HG03064 (cell line): ENCODE measurements around the gene ALB.

ENCODE experiments used
- ATAC-seq: cut with Tn5 transposase; IDR thresholded peaks from one replicate; pipeline ENCODE4 v1.9.1; 2021; ENCODE audit warnings: low read depth; ENCODE audit not compliant: unreplicated experiment

ALB gene

DNA sequence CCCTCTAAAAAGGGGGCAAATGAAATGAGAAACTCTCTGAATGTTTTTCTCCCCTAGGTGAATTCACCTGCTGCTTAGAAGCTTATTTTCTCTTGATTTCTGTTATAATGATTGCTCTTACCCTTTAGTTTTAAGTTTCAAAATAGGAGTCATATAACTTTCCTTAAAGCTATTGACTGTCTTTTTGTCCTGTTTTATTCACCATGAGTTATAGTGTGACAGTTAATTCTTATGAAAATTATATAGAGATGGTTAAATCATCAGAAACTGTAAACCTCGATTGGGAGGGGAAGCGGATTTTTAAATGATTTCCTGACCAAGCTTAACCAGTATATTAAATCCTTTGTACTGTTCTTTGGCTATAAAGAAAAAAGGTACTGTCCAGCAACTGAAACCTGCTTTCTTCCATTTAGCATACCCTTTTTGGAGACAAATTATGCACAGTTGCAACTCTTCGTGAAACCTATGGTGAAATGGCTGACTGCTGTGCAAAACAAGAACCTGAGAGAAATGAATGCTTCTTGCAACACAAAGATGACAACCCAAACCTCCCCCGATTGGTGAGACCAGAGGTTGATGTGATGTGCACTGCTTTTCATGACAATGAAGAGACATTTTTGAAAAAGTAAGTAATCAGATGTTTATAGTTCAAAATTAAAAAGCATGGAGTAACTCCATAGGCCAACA lies 4.2 kb downstream of the ALB start:
- ATAC-seq, result no peak

DNA sequence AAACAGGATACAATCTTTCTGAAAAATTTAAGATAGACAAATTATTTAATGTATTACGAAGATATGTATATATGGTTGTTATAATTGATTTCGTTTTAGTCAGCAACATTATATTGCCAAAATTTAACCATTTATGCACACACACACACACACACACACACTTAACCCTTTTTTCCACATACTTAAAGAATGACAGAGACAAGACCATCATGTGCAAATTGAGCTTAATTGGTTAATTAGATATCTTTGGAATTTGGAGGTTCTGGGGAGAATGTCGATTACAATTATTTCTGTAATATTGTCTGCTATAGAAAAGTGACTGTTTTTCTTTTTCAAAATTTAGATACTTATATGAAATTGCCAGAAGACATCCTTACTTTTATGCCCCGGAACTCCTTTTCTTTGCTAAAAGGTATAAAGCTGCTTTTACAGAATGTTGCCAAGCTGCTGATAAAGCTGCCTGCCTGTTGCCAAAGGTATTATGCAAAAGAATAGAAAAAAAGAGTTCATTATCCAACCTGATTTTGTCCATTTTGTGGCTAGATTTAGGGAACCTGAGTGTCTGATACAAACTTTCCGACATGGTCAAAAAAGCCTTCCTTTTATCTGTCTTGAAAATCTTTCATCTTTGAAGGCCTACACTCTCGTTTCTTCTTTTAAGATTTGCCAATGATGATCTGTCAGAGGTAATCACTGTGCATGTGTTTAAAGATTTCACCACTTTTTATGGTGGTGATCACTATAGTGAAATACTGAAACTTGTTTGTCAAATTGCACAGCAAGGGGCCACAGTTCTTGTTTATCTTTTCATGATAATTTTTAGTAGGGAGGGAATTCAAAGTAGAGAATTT lies 5.2 kb downstream of the ALB start:
- no peak for ATAC-seq

DNA sequence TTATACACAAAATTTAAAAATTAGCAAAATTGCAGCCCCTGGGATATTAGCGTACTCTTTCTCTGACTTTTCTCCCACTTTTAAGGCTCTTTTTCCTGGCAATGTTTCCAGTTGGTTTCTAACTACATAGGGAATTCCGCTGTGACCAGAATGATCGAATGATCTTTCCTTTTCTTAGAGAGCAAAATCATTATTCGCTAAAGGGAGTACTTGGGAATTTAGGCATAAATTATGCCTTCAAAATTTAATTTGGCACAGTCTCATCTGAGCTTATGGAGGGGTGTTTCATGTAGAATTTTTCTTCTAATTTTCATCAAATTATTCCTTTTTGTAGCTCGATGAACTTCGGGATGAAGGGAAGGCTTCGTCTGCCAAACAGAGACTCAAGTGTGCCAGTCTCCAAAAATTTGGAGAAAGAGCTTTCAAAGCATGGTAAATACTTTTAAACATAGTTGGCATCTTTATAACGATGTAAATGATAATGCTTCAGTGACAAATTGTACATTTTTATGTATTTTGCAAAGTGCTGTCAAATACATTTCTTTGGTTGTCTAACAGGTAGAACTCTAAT lies 6.0 kb downstream of the ALB start:
- ATAC-seq, result no peak

DNA sequence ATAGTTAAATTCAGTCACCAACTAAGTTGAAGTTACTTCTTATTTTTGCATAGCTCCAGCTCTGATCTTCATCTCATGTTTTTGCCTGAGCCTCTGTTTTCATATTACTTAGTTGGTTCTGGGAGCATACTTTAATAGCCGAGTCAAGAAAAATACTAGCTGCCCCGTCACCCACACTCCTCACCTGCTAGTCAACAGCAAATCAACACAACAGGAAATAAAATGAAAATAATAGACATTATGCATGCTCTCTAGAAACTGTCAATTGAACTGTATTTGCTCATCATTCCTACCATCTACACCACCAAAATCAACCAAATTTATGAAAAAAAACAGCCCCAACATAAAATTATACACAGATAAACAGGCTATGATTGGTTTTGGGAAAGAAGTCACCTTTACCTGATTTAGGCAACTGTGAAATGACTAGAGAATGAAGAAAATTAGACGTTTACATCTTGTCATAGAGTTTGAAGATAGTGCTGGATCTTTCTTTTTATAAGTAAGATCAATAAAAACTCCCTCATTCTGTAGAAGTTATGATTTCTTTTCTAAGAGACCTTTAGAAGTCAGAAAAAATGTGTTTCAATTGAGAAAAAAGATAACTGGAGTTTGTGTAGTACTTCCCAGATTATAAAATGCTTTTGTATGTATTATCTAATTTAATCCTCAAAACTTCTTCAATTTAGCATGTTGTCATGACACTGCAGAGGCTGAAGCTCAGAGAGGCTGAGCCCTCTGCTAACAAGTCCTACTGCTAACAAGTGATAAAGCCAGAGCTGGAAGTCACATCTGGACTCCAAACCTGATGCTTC lies 7.0 kb downstream of the ALB start:
- ATAC-seq, result no peak

DNA sequence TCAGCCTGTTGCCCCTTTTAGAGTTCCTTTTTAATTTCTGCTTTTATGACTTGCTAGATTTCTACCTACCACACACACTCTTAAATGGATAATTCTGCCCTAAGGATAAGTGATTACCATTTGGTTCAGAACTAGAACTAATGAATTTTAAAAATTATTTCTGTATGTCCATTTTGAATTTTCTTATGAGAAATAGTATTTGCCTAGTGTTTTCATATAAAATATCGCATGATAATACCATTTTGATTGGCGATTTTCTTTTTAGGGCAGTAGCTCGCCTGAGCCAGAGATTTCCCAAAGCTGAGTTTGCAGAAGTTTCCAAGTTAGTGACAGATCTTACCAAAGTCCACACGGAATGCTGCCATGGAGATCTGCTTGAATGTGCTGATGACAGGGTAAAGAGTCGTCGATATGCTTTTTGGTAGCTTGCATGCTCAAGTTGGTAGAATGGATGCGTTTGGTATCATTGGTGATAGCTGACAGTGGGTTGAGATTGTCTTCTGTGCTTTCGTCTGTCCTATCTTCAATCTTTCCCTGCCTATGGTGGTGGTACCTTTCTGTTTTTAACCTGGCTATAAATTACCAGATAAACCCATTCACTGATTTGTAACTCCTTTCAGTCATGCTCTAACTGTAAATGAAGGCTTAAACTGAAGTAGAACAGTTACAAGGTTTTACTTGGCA lies 7.8 kb downstream of the ALB start:
- no peak for ATAC-seq

DNA sequence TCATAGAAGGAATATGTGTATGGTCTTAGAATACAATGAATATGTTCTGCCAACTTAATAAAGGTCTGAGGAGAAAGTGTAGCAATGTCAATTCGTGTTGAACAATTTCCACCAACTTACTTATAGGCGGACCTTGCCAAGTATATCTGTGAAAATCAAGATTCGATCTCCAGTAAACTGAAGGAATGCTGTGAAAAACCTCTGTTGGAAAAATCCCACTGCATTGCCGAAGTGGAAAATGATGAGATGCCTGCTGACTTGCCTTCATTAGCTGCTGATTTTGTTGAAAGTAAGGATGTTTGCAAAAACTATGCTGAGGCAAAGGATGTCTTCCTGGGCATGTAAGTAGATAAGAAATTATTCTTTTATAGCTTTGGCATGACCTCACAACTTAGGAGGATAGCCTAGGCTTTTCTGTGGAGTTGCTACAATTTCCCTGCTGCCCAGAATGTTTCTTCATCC lies 9.2 kb downstream of the ALB start:
- ATAC-seq, result no peak

DNA sequence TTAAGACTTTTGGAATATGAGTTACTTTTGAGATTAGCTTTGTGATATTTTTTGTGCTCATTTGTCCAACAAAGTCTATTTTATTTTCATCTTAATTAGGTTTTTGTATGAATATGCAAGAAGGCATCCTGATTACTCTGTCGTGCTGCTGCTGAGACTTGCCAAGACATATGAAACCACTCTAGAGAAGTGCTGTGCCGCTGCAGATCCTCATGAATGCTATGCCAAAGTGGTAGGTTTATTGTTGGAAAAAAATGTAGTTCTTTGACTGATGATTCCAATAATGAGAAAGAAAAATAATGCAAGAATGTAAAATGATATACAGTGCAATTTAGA lies 10.8 kb downstream of the ALB start:
- no peak for ATAC-seq

DNA sequence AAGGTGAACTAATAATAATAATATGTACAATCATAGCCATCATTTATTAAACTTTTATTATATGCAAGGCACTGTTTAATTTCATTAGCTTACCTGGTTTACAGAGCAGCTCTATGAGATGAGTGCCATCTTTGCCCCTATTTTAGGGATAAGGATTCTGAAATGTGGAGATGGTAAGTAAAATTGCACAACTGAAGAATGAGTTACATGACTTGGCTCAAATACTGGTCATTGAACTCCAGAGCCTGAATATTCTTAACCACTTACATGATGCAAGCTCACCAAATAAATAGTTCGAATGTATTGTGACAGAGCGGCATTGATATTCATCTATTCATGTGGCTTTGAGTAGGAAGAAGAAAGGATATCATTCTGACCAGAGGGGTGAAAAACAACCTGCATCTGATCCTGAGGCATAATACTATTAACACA lies 11.7 kb downstream of the ALB start:
- no peak for ATAC-seq

DNA sequence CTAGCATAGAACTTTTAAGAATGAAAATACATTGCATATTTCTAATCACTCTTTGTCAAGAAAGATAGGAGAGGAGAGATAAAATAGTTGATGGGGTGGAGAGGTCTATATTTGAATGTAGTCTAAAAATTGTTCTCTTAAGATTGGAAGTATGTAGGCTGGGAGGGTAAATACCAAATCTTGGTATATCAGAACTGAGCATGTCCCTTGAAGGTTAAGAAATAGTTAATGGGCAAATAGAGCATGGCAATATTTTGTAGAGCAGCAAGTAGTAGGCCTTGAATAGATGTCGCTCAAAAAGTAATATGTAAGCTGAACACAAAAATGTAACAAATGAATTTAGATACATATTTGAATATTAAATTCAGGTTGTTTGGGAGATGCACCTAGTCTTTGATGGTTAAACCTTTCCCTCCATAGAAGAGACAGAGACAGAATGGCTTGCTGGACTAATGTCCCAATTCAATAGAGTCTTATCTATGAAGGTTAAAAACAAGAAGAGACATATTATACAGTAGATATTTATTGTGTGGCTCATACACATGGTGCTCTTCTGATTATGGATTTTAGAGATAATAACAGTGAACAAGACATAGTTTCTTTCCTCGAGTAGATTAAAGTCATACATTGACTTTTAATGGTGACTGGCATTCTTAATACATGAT lies 12.5 kb downstream of the ALB start:
- no peak for ATAC-seq

DNA sequence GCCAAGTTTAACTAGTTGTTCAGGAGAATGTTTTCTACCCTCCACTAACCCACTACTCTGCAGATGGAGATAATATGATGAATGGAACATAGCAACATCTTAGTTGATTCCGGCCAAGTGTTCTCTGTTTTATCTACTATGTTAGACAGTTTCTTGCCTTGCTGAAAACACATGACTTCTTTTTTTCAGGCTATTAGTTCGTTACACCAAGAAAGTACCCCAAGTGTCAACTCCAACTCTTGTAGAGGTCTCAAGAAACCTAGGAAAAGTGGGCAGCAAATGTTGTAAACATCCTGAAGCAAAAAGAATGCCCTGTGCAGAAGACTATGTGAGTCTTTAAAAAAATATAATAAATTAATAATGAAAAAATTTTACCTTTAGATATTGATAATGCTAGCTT lies 13.3 kb downstream of the ALB start:
- no peak for ATAC-seq

DNA sequence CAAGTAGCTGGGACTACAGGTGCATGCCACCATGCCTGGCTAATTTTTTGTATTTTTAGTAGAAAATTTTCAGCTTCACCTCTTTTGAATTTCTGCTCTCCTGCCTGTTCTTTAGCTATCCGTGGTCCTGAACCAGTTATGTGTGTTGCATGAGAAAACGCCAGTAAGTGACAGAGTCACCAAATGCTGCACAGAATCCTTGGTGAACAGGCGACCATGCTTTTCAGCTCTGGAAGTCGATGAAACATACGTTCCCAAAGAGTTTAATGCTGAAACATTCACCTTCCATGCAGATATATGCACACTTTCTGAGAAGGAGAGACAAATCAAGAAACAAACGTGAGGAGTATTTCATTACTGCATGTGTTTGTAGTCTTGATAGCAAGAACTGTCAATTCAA lies 13.9 kb downstream of the ALB start:
- no peak for ATAC-seq

DNA sequence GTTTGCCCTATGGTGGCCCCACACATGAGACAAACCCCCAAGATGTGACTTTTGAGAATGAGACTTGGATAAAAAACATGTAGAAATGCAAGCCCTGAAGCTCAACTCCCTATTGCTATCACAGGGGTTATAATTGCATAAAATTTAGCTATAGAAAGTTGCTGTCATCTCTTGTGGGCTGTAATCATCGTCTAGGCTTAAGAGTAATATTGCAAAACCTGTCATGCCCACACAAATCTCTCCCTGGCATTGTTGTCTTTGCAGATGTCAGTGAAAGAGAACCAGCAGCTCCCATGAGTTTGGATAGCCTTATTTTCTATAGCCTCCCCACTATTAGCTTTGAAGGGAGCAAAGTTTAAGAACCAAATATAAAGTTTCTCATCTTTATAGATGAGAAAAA lies 14.6 kb downstream of the ALB start:
- ATAC-seq, result no peak

DNA sequence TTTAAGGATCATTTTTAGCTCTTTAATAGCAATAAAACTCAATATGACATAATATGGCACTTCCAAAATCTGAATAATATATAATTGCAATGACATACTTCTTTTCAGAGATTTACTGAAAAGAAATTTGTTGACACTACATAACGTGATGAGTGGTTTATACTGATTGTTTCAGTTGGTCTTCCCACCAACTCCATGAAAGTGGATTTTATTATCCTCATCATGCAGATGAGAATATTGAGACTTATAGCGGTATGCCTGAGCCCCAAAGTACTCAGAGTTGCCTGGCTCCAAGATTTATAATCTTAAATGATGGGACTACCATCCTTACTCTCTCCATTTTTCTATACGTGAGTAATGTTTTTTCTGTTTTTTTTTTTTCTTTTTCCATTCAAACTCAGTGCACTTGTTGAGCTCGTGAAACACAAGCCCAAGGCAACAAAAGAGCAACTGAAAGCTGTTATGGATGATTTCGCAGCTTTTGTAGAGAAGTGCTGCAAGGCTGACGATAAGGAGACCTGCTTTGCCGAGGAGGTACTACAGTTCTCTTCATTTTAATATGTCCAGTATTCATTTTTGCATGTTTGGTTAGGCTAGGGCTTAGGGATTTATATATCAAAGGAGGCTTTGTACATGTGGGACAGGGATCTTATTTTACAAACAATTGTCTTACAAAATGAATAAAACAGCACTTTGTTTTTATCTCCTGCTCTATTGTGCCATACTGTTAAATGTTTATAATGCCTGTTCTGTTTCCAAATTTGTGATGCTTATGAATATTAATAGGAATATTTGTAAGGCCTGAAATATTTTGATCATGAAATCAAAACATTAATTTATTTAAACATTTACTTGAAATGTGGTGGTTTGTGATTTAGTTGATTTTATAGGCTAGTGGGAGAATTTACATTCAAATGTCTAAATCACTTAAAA lies 15.3 kb downstream of the ALB start:
- no peak for ATAC-seq

DNA sequence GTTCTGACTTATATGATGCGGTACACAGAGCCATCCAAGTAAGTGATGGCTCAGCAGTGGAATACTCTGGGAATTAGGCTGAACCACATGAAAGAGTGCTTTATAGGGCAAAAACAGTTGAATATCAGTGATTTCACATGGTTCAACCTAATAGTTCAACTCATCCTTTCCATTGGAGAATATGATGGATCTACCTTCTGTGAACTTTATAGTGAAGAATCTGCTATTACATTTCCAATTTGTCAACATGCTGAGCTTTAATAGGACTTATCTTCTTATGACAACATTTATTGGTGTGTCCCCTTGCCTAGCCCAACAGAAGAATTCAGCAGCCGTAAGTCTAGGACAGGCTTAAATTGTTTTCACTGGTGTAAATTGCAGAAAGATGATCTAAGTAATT lies 16.5 kb downstream of the ALB start:
- ATAC-seq, result no peak

DNA sequence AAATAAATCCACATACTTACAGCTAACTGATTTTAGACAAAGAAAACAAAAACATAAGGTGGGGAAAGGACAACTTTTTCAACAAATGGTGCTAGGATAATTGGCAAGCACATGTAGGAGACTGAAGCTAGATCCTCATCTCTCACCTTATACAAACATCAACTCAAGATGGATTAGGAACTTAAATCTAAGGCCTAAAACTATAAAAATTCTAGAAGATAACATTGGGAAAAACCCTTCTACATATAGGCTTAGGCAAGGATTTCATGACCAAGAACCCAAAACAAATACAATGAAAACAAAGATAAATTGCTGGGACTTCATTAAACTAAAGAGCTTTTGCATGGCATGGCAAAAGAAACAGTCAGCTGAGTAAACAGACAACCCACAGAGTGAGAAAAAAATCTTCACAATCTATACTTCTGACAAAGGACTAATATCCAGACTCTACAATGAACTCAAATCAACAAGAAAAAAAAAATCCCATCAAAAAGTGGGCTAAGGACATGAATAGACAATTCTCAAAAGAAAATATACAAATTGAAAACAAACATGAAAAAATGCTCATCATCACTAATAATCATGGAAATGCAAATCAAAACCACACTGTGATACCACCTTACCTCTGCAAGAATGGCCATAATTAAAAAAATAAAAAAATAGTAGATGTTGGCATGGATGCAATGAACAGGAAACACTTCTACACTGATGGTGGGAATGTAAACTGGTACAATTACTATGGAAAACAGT lies 17.8 kb downstream of the ALB start:
- no peak for ATAC-seq

DNA sequence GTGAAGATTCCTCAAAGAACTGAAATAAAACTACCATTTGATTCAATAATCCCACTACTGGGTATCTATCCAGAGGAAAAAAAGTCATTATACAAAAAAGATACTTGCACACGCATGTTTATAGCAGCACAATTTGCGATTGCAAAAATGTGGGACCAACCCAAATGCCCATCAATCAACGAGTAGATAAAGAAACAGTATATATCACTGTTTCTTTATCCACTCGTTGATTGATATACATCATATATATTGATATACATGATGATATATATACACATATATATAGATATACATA lies 18.3 kb downstream of the ALB start:
- ATAC-seq, result no peak

DNA sequence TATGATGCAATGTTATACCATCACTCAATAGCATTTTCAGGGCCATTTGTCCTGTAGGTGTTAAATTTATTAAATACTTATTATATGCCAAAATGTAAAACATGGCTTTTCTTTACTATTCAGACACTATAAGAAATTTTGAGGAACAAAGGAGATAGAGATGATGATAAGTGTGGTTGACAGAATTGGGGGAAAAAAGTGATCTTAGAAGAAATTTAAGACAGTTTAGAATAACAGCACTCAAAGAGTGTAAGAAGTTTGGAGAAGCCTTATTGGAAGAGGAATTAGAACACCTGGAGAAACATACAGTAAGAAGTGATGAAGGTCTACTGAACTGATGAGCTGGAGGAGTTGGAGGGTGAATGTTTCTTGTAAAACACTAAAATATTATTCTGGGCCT lies 19.1 kb downstream of the ALB start:
- ATAC-seq, result no peak

DNA sequence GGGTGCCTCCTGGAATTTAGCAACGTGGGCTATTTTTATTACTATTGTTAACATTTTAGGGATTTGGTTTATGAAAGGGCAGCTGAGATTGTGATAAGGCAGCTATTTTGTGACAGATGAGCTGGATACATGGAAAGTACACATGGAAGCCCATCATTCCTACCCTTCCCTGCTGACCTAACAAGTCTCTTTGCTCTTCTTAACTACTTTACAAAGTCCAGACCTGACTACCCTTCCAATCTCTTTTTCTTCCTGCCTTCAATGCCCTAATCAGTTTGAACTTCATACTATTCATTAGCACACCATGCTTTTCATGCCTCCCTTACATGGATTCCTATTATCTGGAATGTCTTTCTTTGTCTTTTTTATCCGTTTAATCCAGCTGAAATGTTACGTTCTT lies 22.6 kb downstream of the ALB start:
- ATAC-seq, result no peak
